GM10847 (cell line): ENCODE data around the gene ACTN4.

Experiments used
- POLR2A ChIP-seq: IDR thresholded peaks from 2 replicates; pipeline ENCODE4 v1.6.1; 2011; ENCODE audit not compliant: insufficient read length; ENCODE audit errors: extremely low read depth

The ACTN4 gene

GRCh38 chr19:38727306-38727867 is 79.9 kb downstream of the ACTN4 start:
- TF ChIP-seq POLR2A = no peak

- no peak for TF ChIP-seq POLR2A
These were observed 80.6 kb downstream of the ACTN4 start for GRCh38 chr19:38727868-38728660.

GRCh38 chr19:38728752-38729541 is 81.5 kb downstream of the ACTN4 start:
- no peak for TF ChIP-seq POLR2A

GRCh38 chr19:38729653-38730469 is 82.4 kb downstream of the ACTN4 start:
- TF ChIP-seq POLR2A = no peak

GRCh38 chr19:38730470-38730730 is 83.0 kb downstream of the ACTN4 start:
- no peak for TF ChIP-seq POLR2A

- TF ChIP-seq POLR2A = no peak
These were observed 83.5 kb downstream of the ACTN4 start for GRCh38 chr19:38730731-38731589.

GRCh38 chr19:38731654-38732301 is 84.3 kb downstream of the ACTN4 start:
- no peak for TF ChIP-seq POLR2A

GRCh38 chr19:38733241-38733492 is 85.7 kb downstream of the ACTN4 start:
- no peak for TF ChIP-seq POLR2A

- TF ChIP-seq POLR2A = no peak
These were observed 86.2 kb downstream of the ACTN4 start for GRCh38 chr19:38733493-38734175.

GRCh38 chr19:38734176-38734425 is 86.7 kb downstream of the ACTN4 start:
- no peak for TF ChIP-seq POLR2A

- TF ChIP-seq POLR2A = no peak
These were observed 87.2 kb downstream of the ACTN4 start for GRCh38 chr19:38734426-38735256.

- no peak for TF ChIP-seq POLR2A
These were observed 87.8 kb downstream of the ACTN4 start for GRCh38 chr19:38735257-38735686.

- TF ChIP-seq POLR2A = no peak
These were observed 88.6 kb downstream of the ACTN4 start for GRCh38 chr19:38736036-38736412.
